Pancreas (tissue), 10 donors: ENCODE measurements around the gene USP1. TPM values are rescaled to one million over a fixed set of nuclear protein-coding genes. Genes with fewer than 3 reads are reported as not detected.

ENCODE experiments used
- ATAC-seq, 4 donors: fragments of 200-7000 bp; cut with Tn5 transposase; one replicate each; pipeline versions ENCODE4 v1.8.0 to v1.9.1; 2020; ENCODE audit warnings: mild to moderate bottlenecking in 4 of 4, moderate library complexity in 4 of 4
- DNase-seq, 6 donors: peaks; one replicate each; pipeline ENCODE4 v3.0.0-alpha.2; 2020
- FAIRE-seq: peaks from 2 replicates; lab custom pipeline; 2012; peaks lifted over from hg19 to GRCh38; lab: Jason Lieb, UNC
- H3K27ac ChIP-seq, 4 donors: fragments of 200-600 bp; sonication (generic); 1 replicate in 3 of 4; 2 replicates in 1 of 4; pipeline versions ENCODE4 v1.5.0 to v1.8.0; 2020
- H3K27me3 ChIP-seq, 4 donors: fragments of 200-600 bp; one replicate each; pipeline ENCODE4 v1.8.0; 2021
- H3K36me3 ChIP-seq, 3 donors: fragments of 200-600 bp; sonication (generic) in 1 of 3; one replicate each; pipeline versions ENCODE4 v1.5.0 to v1.8.0; 2020 to 2021
- H3K4me1 ChIP-seq, 3 donors: fragments of 200-600 bp; one replicate each; pipeline ENCODE4 v1.8.0; 2021
- H3K4me3 ChIP-seq, 4 donors: fragments of 200-600 bp; sonication (generic) in 2 of 4; one replicate each; pipeline versions ENCODE4 v1.5.0 to v1.8.0; 2020 to 2021
- H3K9me3 ChIP-seq, 4 donors: fragments of 200-600 bp; one replicate each; pipeline ENCODE4 v1.8.0; 2021
- WGBS, 2 donors: extraction: QIAGEN DNeasy Blood & Tissue Kit; methylation state at CpG; one replicate each; pipeline ENCODE4 v1.1.7; 2013; 5-methylcytosine and 5-hydroxymethylcytosine counted together
- intact Hi-C, 3 donors: fragments of 100-400 bp; cut with DNase I; formaldehyde crosslinking; loops; one replicate each; pipeline versions ENCODE4 v1.11.1 to v1.14.2; 2022
- polyA plus RNA-seq, 2 donors: library from polyadenylated mRNA; stranded (reverse); fragments of 200-250 nt; gene quantifications; one replicate each; pipeline ENCODE4 v1.2.3, GENCODE V29; 2013
- total RNA-seq, 6 donors: library from RNA; stranded (reverse); fragmentation: NEBNext Ultra II Directional in 4 of 6; extraction: Animal tissue kit (Norgen Biotek cat#: 25700) in 4 of 6; gene quantifications; one replicate each; pipeline versions ENCODE4 v1.2.1 to v1.2.4, GENCODE V29; 2021 to 2023
- TF ChIP-seq, protein P1 (sequence below), 4 donors: fragments of 200-600 bp; sonication (generic) in 3 of 4; IDR thresholded peaks; one replicate each; pipeline versions ENCODE4 v1.5.0 to v1.8.0; 2021; ENCODE audit warnings: antibody characterized with exemption in 4 of 4
- donor health status: healthy with polysubstance abuse.
- donor health status: DM: no; HTN: no; CAD: no; lungs with moderate emphysema.
- donor health status: DM: no; HTN: no; CAD: no.
- donor health status: control.
- donor health status: control.
- donor health status: Bipolar disorder and iron deficiency.
- donor health status: DM: yes; HTN: yes; CAD: no.
- donor health status: DM: no; HTN: no; CAD: no.
- donor health status: DM: no; HTN: no; CAD: no.
- donor health status: DM: yes; HTN: yes; CAD: no.

The USP1 gene
- total and polyA plus RNA-seq, 8 donors: 3.6 to 12.8 (median 10.3) TPM

DNA sequence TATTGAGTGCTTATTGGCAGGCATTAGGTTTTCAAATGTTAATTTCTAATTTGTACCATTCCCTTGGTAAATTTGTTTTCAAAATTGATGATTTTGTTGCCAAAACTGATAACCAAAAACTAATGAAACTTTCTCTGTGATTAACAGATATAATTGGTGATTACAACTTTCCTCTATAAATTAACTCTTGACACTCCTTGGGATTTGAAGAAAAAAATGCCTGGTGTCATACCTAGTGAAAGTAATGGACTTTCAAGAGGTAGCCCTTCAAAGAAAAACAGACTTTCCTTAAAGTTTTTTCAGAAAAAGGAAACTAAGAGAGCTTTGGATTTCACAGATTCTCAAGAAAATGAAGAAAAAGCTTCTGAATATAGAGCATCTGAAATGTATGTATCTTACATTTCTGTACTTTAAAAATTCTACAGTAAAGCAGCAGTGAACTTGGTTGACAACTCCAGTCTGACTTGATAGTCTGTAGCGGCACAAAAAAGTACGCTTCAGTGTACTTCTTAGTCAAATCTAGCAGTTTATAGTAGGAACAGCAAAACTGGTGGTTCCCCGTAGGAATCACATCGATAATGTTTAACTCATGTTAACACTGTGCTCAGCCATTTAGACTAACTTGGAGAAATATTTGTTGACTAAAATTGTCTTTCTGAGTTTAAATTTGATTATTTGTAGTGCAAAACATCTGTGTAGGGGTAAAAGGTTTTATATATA lies 3.0 kb downstream of the USP1 start:
- 25 to 29% methylated on average over 4 of the region's 4 CpGs for WGBS, 2 donors
- no peak for DNase-seq
- H3K4me3 ChIP-seq: no peak overlapping the region
- no peak for FAIRE-seq
- intact Hi-C loops: no loop called here
- H3K4me1 ChIP-seq: peaks cover 13 to 27% (median 19%) of the 10 kb centered on the region in 3 donors
- no peak for ATAC-seq
- H3K27me3 ChIP-seq: no peaks in the 10 kb centered on the region
- no peaks in the 10 kb centered on the region for H3K9me3 ChIP-seq
- no peak overlapping the region for H3K27ac ChIP-seq
- H3K36me3 ChIP-seq: peaks cover 0 to 11% (median 3%) of the 10 kb centered on the region in 3 donors
- TF ChIP-seq, protein P1, sequence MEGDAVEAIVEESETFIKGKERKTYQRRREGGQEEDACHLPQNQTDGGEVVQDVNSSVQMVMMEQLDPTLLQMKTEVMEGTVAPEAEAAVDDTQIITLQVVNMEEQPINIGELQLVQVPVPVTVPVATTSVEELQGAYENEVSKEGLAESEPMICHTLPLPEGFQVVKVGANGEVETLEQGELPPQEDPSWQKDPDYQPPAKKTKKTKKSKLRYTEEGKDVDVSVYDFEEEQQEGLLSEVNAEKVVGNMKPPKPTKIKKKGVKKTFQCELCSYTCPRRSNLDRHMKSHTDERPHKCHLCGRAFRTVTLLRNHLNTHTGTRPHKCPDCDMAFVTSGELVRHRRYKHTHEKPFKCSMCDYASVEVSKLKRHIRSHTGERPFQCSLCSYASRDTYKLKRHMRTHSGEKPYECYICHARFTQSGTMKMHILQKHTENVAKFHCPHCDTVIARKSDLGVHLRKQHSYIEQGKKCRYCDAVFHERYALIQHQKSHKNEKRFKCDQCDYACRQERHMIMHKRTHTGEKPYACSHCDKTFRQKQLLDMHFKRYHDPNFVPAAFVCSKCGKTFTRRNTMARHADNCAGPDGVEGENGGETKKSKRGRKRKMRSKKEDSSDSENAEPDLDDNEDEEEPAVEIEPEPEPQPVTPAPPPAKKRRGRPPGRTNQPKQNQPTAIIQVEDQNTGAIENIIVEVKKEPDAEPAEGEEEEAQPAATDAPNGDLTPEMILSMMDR (IDR thresholded peaks at IDR 0.05): no peak

DNA sequence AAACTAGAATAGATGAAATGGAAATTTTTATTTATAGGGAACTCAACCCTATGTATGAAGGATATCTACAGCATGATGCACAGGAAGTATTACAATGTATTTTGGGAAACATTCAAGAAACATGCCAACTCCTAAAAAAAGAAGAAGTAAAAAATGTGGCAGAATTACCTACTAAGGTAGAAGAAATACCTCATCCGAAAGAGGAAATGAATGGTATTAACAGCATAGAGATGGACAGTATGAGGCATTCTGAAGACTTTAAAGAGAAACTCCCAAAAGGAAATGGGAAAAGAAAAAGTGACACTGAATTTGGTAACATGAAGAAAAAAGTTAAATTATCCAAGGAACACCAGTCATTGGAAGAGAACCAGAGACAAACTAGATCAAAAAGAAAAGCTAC lies 7.9 kb downstream of the USP1 start:
- Histone ChIP-seq H3K27ac (no peak overlapping the region), H3K36me3 (peaks cover 0 to 48% (median 10%) of the 10 kb centered on the region in 3 donors), H3K4me1 (peaks cover 0 to 12% (median 9%) of the 10 kb centered on the region in 3 donors), H3K27me3 (no peaks in the 10 kb centered on the region), H3K9me3 (no peaks in the 10 kb centered on the region), H3K4me3 (no peak overlapping the region)
- intact Hi-C loops: no loop called here
- ATAC-seq (no peak), DNase-seq (no peak), FAIRE-seq (no peak)
- 95% methylated on average over 1 of the region's 1 CpG for WGBS, 2 donors
- TF ChIP-seq, protein P1 (IDR thresholded peaks at IDR 0.05): no peak

DNA sequence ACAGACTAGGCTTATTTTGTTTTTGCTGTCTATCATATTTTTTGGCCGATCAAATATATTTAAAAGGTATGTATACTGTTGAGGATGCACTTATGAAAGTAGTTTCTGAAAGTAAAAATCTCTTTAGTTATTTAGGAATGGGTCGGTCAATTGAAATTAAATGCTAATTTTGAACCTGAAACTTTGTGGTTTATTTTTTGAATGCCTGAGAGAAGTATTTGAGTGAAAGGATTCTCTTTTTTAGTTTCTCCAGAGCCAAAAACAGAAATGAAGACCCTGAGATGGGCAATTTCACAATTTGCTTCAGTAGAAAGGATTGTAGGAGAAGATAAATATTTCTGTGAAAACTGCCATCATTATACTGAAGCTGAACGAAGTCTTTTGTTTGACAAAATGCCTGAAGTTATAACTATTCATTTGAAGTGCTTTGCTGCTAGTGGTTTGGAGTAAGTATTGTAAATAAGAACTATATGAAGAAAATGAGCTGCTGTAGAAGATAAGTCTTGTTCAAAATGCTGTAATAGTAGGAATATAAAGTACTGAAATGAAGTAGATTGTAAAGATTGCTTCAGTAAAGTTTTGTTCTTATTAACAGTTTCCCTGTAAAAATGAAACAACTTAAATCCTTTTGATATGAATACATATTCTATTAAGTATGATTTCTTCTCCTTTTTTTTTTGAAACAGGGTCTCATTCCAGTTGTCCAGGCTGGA lies 11.5 kb downstream of the USP1 start:
- no peak for FAIRE-seq
- TF ChIP-seq, protein P1 (IDR thresholded peaks at IDR 0.05): no peak
- Histone ChIP-seq H3K36me3 (peaks cover 0 to 74% (median 7%) of the 10 kb centered on the region in 3 donors), H3K4me3 (no peak overlapping the region), H3K27ac (no peak overlapping the region), H3K9me3 (no peaks in the 10 kb centered on the region), H3K4me1 (no peaks in the 10 kb centered on the region), H3K27me3 (no peaks in the 10 kb centered on the region)
- DNase-seq: no peak
- 88 to 90% methylated on average over 3 of the region's 3 CpGs for WGBS, 2 donors
- intact Hi-C loops: no loop called here
- no peak for ATAC-seq

DNA sequence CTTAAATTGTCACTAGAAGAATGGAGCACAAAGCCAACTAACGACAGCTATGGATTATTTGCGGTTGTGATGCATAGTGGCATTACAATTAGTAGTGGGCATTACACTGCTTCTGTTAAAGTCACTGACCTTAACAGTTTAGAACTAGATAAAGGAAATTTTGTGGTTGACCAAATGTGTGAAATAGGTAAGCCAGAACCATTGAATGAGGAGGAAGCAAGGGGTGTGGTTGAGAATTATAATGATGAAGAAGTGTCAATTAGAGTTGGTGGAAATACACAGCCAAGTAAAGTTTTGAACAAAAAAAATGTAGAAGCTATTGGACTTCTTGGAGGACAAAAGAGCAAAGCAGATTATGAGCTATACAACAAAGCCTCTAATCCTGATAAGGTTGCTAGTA lies 13.5 kb downstream of the USP1 start:
- Histone ChIP-seq H3K27ac (no peak overlapping the region), H3K4me1 (no peaks in the 10 kb centered on the region), H3K4me3 (no peak overlapping the region), H3K27me3 (no peaks in the 10 kb centered on the region), H3K9me3 (no peaks in the 10 kb centered on the region), H3K36me3 (peaks cover 7 to 60% (median 7%) of the 10 kb centered on the region in 3 donors)
- no peak for ATAC-seq
- no peak for DNase-seq
- intact Hi-C loops: no loop called here
- no peak for FAIRE-seq
- WGBS, 2 donors: 73 to 77% methylated on average over 2 of the region's 2 CpGs
- TF ChIP-seq, protein P1 (IDR thresholded peaks at IDR 0.05): no peak
